ENCODE data around the gene PARP11. TPM values are rescaled to one million over a fixed set of nuclear protein-coding genes. Genes with fewer than 3 reads are reported as not detected.

The PARP11 gene
- total and polyA plus RNA-seq, 2 donors (not counting 1 experiment from before 2014, with no cell fraction given): 6.4 to 26.3 TPM

GRCh38 chr12:3837049-3837448, 36.1 kb downstream of the PARP11 start:
- CTCF ChIA-PET: interaction anchor here (0.6 to 1.1 kb wide), 3 partner anchors 521 to 537 kb away, joined by 3 to 7 read pairs (median 3); no protein-coding TSS in a partner anchor
- TF ChIP-seq EZH2 (IDR thresholded peaks at IDR 0.05; ENCODE audit: borderline replicate concordance, insufficient read depth, low read depth, low read length, poor library complexity, severe bottlenecking) (no peak), CTCF (IDR thresholded peaks at IDR 0.05) (no peak)
- peaks cover 56% of the 10 kb centered on the region for H3K79me2 ChIP-seq (ENCODE audit: control insufficient read depth, insufficient read depth, low read length)
- Mint-ChIP-seq H3K27ac (peak overlapping the region; percentile 59), H3K4me3 (peak overlapping the region; percentile 83), H3K4me1 (peaks cover 53% of the 10 kb centered on the region), H3K27me3 (no peaks in the 10 kb centered on the region), H3K9me3 (ENCODE audit: insufficient read depth) (no peaks in the 10 kb centered on the region)
- intact Hi-C loops (cut with micrococcal nuclease): loop anchor here (5.0 kb wide), 1 partner anchor 35 kb away; the partner anchor contains the start of gene PARP11
- peak overlapping the region in 1 of 5 experiments; percentile 8 for H3K4me3 ChIP-seq (ENCODE audit: control extremely low read depth in 1 of 5, extremely low read depth in 1 of 5, insufficient read depth in 1 of 5, low read depth in 2 of 5, low read length in 4 of 5)
- 100% methylated on average over 1 of the region's 4 CpGs for WGBS (ENCODE audit: insufficient coverage)
- POLR2A ChIA-PET: no interaction called here
- peak overlapping the region; percentile 56 for H3K4me2 ChIP-seq (replicated peaks; ENCODE audit: low read depth, low read length, poor library complexity, severe bottlenecking)
- H3K9me3 ChIP-seq (ENCODE audit: control extremely low read depth in 1 of 3, control insufficient read depth in 2 of 3, insufficient read depth in 1 of 3, low read length in 2 of 3): no peaks in the 10 kb centered on the region
- no peak overlapping the region for H2AFZ ChIP-seq (ENCODE audit: insufficient read depth, low read depth, low read length, poor library complexity, severe bottlenecking)
- peak; percentile 12 for DNase-seq
- peaks cover 21 to 22% of the 10 kb centered on the region in 2 donors for H3K4me1 ChIP-seq (ENCODE audit: control insufficient read depth in 2 of 2, insufficient read depth in 2 of 2, low read length in 2 of 2)
- H3K9ac ChIP-seq (ENCODE audit: low read length): no peak overlapping the region
- peaks cover 19% of the 10 kb centered on the region for H4K20me1 ChIP-seq (ENCODE audit: control insufficient read depth, insufficient read depth, low read length, poor library complexity, severe bottlenecking)
- no peak for ATAC-seq (ENCODE audit: low read depth)
- H3K27ac ChIP-seq (ENCODE audit: low read length in 2 of 2): no peak overlapping the region
- no peaks in the 10 kb centered on the region for H3K36me3 ChIP-seq (replicated peaks in 1 of 2; ENCODE audit: control extremely low read depth in 1 of 2, control insufficient read depth in 1 of 2, extremely low read depth in 1 of 2, insufficient read depth in 2 of 2, low read length in 1 of 2)
- H3K27me3 ChIP-seq (replicated peaks in 1 of 4; ENCODE audit: control extremely low read depth in 1 of 4, control insufficient read depth in 3 of 4, insufficient read depth in 4 of 4, low read length in 3 of 4): no peaks in the 10 kb centered on the region

- H3K27ac ChIP-seq (ENCODE audit: low read length in 2 of 2): no peak overlapping the region
- Mint-ChIP-seq H3K4me3 (no peak overlapping the region), H3K27ac (peak overlapping the region; percentile 53), H3K27me3 (no peaks in the 10 kb centered on the region), H3K9me3 (ENCODE audit: insufficient read depth) (no peaks in the 10 kb centered on the region), H3K4me1 (peaks cover 52% of the 10 kb centered on the region)
- no peak overlapping the region for H3K4me2 ChIP-seq (replicated peaks; ENCODE audit: low read depth, low read length, poor library complexity, severe bottlenecking)
- POLR2A ChIA-PET: no interaction called here
- H3K27me3 ChIP-seq (replicated peaks in 1 of 4; ENCODE audit: control extremely low read depth in 1 of 4, control insufficient read depth in 3 of 4, insufficient read depth in 4 of 4, low read length in 3 of 4): no peaks in the 10 kb centered on the region
- no peaks in the 10 kb centered on the region for H3K36me3 ChIP-seq (replicated peaks in 1 of 2; ENCODE audit: control extremely low read depth in 1 of 2, control insufficient read depth in 1 of 2, extremely low read depth in 1 of 2, insufficient read depth in 2 of 2, low read length in 1 of 2)
- peaks cover 59% of the 10 kb centered on the region for H3K79me2 ChIP-seq (ENCODE audit: control insufficient read depth, insufficient read depth, low read length)
- intact Hi-C loops (cut with micrococcal nuclease): loop anchor here (5.0 kb wide), 1 partner anchor 36 kb away; the partner anchor contains the start of gene PARP11
- no peaks in the 10 kb centered on the region for H3K9me3 ChIP-seq (ENCODE audit: control extremely low read depth in 1 of 3, control insufficient read depth in 2 of 3, insufficient read depth in 1 of 3, low read length in 2 of 3)
- peaks cover 21 to 22% of the 10 kb centered on the region in 2 donors for H3K4me1 ChIP-seq (ENCODE audit: control insufficient read depth in 2 of 2, insufficient read depth in 2 of 2, low read length in 2 of 2)
- DNase-seq (no peak), ATAC-seq (ENCODE audit: low read depth) (no peak)
- no peak overlapping the region for H3K4me3 ChIP-seq (ENCODE audit: control extremely low read depth in 1 of 5, extremely low read depth in 1 of 5, insufficient read depth in 1 of 5, low read depth in 2 of 5, low read length in 4 of 5)
- peaks cover 19% of the 10 kb centered on the region for H4K20me1 ChIP-seq (ENCODE audit: control insufficient read depth, insufficient read depth, low read length, poor library complexity, severe bottlenecking)
- no peak overlapping the region for H3K9ac ChIP-seq (ENCODE audit: low read length)
- no peak overlapping the region for H2AFZ ChIP-seq (ENCODE audit: insufficient read depth, low read depth, low read length, poor library complexity, severe bottlenecking)
- CTCF ChIA-PET: interaction anchor here (1.1 to 1.2 kb wide), 2 partner anchors 441 to 536 kb away, joined by 3 to 7 read pairs; no protein-coding TSS in a partner anchor
- no peak for TF ChIP-seq EZH2 (IDR thresholded peaks at IDR 0.05; ENCODE audit: borderline replicate concordance, insufficient read depth, low read depth, low read length, poor library complexity, severe bottlenecking)
- 60% methylated on average over 1 of the region's 3 CpGs for WGBS (ENCODE audit: insufficient coverage)
These were observed 36.6 kb downstream of the PARP11 start for GRCh38 chr12:3836641-3837040.
